DMS153 treated with DMSO at 0.1 percent for 48 hours (cell line): ENCODE results near the gene TMEM218.

Source experiments
- DNase-seq: peaks from one replicate; lab custom pipeline; 2025; ENCODE audit not compliant: unreplicated experiment; lab: John Stamatoyannopoulos, UW

Gene TMEM218

GRCh38 chr11:125129316-125129993, 18.0 kb upstream of the TMEM218 start:
- no peak for DNase-seq

DNA sequence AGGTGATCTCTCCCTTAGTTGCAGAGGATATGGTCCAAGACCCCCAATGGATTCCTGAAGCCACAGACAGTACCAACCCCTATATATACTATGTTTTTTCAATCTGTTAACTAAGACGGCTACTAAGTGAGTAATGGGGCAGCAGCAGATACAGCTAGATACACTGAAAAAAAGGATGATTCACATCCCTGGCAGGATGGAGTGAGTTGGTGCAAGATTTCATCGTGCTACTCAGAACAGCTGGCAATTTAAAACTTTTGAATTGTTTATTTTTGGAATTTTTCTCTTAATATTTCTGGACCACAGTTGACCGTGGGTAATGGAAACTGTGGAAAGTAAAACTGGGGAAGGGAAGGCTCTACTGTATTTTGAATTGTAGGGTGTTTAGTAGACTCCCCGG, 17.0 kb upstream of the TMEM218 start:
- no peak for DNase-seq

DNA sequence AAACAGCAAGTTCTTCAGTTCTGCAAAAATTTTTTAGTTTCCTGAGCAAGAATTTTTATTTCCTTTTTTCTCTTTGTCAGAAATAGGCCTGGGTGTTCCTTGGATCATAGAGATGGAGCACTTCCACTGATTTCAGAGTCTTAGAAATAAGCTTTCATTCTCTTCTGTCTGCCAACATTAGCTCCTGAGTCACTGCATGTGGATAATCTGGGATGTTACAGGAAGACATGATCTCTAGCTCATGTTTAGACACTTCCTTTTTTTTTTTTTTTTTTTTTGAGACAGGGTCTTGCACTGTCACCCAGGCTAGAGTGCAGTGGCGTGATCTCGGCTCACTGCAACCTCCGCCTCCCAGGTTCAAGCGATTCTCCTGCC, 13.2 kb upstream of the TMEM218 start:
- no peak for DNase-seq

DNA sequence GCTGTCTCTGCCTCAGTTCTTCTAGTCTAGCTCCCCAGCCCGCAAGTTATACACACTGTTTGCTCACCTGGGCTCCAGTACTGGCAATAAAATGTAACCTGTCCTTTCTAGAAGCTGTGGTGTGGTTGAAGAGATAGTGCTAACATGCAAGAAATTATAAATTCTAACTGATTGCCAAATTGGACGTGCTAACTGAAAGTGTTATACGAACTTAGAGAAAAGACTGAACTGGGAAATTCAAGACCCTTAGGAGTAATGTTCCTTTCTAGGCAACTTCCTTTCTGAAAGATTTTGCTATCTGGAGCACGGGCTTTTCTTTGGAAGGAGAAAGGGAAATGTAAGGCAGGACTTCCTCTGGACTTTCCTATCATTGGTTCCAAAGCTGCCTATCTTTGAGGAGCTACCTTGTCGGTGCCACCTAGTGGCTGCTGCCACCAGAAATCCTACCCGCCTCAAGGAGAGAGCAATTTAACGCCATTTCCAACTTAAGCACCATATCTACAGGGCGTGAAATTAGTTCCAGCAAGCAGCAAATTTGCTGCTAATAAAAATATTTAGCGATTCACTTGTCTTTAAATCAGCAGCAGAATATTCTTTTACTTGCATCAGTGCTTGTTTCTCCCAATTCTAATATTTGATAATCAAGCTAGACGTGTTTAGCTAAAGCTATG, 12.7 kb upstream of the TMEM218 start:
- no peak for DNase-seq

- no peak for DNase-seq
Measured at GRCh38 chr11:125123194-125123946, 11.9 kb upstream of the TMEM218 start.

DNA sequence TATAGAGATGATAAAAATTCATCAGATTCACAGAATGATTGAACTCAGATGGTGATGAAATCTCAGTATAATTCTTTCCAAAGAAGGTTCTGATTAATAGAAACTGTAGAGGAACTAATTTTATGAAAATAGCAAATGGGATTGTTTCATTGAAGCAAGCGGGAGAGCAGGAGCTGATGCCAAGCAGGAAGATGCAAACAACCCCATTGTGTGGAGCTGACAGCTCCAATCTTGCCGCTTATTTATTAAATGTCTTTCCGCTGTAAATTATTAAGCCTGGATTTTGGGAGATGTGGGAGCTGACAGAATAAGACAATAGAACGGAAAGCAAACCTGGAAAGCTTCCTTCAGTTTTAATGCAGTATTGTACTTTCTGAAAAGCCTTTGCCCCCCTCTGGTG, 6.0 kb upstream of the TMEM218 start:
- DNase-seq: no peak

GRCh38 chr11:125114518-125114917, 3.1 kb upstream of the TMEM218 start:
- DNase-seq: no peak

- DNase-seq: no peak
Measured at GRCh38 chr11:125112208-125112604, 780 bp upstream of the TMEM218 start.

DNA sequence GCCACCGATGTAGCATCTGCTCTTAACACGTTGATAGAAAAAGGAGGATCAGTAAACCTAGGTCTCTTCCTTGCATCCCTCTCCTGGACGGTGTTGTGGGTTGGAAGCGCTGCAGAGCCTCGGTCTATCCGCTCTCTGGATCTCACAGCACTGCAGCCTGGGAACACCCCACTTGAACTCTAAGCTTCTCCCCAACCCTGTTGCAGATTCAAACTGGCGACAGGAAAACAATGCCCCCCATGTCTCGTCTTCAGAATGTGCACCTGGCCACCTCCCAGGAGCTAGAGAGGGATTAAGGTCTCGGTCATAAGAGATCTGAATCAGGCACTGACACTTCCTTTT, 454 bp downstream of the TMEM218 start:
- no peak for DNase-seq

DNA sequence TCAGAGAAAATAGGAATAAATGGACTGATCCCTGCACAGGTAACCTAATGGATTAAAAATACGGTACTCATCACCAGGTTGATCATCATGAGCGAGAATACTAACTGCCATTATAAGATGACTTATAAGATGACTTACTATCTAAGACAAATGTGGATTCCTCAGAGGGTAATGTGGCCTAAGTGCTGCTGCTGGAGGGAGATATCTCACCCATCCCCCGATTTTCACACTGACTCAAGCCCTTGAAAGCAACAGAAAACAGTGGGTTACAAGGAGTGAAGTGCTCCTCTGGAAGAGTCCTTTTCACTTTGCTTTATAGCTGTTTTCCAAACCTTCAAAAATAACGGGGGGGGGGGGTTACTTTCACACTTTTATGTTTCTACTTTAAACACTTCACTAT, 920 bp downstream of the TMEM218 start:
- no peak for DNase-seq

GRCh38 chr11:125108469-125108868, 3.0 kb downstream of the TMEM218 start:
- no peak for DNase-seq

- no peak for DNase-seq
Measured at GRCh38 chr11:125105926-125106325, 5.5 kb downstream of the TMEM218 start.

- DNase-seq: no peak
Measured at GRCh38 chr11:125102510-125102909, 8.9 kb downstream of the TMEM218 start.

DNA sequence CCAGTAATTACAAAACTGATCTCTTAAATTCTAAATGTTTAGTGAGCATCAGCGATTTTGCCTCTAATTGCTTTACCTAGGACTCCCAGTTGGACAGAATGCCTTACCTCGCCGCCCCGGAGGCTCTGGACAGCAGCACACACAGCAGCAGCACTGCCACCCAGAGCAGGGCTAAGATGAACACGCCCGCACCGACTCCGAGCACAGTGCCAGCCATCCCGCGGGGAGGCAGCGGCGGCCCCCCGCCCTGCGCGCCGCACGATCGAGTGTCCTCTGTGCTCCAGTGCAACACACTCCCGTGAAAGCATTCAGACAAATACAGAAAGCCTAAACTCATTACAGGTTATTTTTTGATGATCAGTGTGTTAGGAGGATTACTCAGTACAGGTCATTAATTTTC, 9.4 kb downstream of the TMEM218 start:
- DNase-seq: no peak

GRCh38 chr11:125101596-125101995, 9.8 kb downstream of the TMEM218 start:
- DNase-seq: no peak

GRCh38 chr11:125100136-125100535, 11.3 kb downstream of the TMEM218 start:
- no peak for DNase-seq

GRCh38 chr11:125094731-125095130, 16.7 kb downstream of the TMEM218 start:
- no peak for DNase-seq

- no peak for DNase-seq
Measured at GRCh38 chr11:125093502-125093901, 17.9 kb downstream of the TMEM218 start.

DNA sequence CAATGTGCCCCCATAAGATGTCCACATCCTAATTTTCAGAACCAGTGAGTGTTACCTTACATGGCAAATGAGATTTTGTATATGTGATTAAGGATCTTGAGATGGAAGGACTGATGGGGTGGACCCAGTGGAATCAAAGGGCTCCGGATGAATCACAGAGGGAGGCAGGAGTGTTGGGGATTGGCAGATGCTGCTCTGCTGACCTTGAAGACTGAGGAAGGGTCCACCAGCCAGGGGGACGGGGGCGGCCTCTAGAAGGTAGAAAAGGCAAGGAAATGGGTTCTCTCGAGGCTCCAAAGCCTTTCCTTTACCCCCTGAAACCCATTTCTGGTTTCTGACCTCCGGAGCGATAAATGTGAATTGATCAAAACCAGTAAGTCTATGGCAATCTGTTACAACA, 18.8 kb downstream of the TMEM218 start:
- DNase-seq: no peak

DNA sequence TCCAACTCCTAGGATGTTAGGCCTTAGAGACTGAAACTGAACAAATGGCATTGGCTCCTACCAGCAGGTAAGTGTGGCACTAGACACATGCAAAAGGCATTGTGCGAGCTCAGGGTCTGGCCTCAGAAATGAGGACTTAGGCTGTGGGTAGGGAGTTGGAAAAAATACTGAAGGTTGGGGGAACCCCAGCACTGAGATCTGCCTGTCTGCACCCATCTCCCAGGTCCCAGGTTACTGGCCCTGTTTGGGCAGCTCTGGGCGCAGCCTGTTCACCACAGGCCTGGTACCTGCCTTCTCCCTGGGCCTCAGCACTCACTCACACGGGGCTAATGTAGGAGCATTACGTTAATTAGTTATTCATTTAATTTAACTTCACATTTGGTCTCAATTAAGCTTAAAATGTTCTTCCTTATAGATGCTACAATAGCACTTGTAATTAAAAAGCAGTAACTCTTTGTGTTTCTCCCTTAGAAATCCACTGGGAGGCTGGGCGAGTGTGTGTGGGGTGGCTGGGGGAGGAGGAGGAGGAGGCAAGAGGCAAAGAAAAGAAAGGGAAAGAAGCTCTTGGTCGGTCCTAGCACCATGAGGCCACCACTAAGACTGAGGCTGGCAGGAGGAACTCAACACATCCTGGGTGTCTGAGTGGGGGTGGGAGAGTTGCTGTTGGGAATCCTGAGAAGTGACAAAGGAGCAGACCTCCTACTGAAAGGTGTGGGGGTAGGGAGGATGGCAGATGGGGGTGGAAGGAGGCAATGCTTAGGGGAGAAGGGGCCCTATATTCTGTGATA, 19.4 kb downstream of the TMEM218 start:
- DNase-seq: no peak

DNA sequence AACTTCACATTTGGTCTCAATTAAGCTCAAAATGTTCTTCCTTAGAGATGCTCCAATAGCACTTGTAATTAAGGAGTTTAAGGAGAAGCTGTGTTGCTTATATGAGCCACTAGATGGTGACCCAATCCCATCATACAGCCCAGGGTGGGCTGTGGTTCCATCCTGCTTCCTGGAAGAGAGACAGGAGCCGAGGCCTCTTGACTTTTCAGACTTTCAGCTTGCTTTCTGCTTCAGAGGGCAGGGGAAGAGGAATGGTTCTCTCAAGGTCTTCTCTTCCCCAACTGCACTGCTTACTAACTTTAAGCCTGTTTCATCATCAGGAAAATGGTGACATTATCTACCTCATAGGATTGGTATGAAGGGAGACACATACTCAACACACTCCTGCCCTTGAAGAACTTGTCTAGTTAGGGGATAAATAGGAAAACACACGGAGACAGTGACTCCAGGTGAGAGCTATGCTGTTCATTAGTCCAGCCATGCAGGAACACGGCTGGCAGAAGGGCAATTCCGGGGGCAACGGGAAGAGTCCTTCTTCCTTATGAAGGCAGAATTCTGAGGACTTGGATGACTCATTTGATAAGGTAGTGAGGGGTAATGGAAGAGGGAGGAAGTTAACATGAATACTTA, 20.1 kb downstream of the TMEM218 start:
- peak; percentile 16 for DNase-seq
